TTC549 (cell line): ENCODE data around the gene DOCK1.

Source experiments
- FAIRE-seq: peaks from 2 replicates; lab custom pipeline; 2012; peaks lifted over from hg19 to GRCh38; lab: Jason Lieb, UNC

DOCK1 gene

DNA sequence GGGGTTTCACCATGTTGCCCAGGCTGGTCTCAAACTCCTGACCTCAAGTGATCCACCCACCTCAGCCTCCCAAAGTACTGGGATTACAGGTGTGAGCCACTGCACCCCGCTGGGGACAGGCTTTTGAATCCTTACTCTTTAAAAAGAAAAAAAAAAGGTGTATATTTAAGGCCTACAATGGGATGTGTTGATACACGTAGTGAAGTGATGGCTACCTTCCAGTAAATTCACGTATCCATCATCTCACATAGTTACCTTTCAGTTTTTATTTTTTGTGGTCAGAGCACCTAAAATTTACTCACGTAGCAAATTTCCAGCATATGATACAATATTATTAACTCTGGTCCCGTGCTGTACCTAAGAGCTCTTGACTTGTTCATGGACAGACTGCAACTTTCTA, 410.7 kb downstream of the DOCK1 start:
- no peak for FAIRE-seq

DNA sequence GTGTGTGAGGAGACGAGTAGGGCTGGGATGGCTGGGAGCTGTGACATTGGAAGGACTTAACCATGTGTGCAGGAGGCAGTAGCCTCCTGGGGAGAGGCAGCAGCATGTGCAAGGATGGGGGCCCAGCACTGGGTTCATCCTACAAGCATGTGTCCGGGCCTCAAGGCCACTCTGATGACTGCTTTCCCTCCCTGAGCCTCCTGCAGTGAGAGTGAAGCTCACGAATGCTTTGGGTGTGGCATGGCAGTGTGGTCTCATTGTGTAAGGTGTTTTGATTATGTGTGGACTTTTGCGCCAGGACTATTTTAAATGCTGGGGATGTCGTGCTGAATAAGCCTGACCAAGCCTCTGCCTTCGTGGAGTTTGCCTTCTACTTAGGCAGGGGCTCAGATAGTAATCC, 413.2 kb downstream of the DOCK1 start:
- no peak for FAIRE-seq

DNA sequence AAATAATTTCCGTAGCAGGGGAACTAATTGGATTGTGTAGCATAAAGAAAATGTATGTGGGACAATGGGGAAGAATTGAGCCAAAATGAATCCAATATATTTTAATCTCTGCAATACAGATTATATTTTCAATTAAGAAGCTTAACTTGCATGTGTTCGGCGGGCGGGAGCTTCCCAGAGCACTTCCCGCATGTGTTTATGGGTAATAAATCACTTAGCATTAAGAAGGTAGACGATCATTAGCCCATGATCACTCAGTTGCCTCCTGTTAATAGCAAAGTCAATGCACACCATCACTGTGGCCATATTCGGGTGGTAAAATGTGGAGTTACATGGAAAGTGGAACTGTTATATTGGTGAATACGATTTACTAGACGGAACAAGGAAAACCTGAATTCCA, 414.0 kb downstream of the DOCK1 start:
- FAIRE-seq, result no peak

DNA sequence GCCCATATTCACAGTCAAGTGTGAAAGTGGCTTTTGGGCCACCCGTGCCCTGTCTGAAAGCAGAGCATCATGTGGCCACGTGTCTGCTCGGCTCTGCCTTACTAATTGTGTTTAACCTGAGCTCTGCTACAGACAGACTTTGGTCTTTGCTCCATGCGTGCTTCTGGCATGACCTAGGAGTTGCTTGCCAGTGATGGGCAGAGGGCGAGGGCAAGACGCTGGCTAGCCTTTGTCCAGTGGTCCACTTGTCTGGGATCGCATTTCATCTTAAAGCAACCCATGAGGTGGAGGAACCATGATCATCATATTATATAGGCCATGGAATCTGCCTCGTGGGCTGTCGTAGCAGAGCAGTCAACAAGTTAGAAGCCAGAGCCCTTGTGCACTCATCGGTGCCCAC, 414.5 kb downstream of the DOCK1 start:
- no peak for FAIRE-seq

DNA sequence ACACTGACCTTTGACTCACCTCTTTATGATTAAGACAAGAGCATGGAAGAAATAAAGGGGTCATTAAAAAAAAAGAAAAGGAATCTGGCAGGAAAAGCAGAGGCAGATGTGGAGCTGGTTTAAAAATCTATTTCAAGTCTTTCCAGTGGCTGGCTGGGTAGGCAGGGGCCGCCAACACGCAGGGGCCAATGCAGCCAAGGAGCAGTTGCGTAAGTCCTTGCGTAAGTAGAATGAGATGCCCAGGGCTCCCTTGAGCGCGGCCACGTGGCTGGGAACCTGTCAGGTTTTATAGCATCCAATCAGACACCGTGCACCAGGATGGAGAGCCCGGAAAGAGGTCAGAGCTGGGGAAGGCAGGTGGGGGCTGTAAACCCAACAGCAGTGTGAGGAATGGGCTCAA, 414.9 kb downstream of the DOCK1 start:
- no peak for FAIRE-seq

DNA sequence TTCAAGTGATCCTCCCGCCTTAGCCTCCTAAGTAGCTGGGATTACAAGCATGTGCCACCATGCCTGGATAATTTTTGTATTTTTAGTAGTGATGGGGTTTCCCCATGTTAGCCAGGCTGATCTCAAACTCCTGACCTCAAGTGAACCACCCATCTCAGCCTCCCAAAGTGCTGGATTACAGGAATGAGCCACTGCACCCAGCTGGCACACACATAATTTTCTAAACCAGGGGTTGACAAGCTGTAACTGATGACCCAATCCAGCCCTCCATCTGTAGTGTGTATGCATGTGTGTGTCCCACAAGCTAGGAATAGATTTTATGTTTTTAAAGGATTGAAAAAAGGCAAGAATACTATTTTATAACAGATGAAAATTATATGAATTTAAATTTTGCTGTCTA, 417.1 kb downstream of the DOCK1 start:
- no peak for FAIRE-seq

DNA sequence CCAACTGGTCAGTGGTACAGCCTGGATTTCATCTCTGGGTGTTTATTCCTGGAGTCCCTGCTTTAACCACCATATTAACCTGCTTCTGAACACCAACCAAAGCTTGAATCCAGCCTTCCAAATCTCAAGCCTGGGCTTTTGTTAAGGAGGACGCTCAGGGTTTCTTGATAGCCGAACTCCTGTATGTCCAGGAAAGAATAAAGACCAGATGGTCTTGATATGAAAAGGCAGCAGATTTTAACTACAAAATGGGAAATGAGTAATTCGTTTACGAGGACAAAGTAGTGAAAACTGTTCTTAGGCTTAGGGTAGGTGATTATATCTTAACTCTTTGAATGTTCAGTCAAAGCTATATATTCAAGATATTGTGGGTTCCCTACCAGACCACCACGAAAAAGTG, 420.3 kb downstream of the DOCK1 start:
- FAIRE-seq, result no peak

DNA sequence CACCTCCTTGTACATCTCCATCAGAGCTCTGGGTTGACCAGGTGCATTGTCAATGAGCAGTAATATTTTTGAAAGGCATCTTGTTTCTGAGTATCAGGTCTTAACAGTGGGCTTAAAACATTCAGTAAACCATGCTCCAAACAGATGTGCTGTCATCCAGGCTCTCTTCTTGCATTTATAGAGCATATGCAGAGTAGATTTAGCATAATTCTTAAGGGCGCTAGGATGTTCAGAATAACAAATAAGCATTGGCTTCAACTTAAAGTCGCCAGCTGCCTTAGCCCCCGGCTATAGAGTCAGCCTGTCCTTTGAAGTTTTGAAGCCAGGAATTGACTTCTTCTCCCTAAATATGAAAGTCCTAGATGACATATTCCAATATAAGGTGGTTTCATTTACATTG, 421.7 kb downstream of the DOCK1 start:
- FAIRE-seq, result no peak

DNA sequence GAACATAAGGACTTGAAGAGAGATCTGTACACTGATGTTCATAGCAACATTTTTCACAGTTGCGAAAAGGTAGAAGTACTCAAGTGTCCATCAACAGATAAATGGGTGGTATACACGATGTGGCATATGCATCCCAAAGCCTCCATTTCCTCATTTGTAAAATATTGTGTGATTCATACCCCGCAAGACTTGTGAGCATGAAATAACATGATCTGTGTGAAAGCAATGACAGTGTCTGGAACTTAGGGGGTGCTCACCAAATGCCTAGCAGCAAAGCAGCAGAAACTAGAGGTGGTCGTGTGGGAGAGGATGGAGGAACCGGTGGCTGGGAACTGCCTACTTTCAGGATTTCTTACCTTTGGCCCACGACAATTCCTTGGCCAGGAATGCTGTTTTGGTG, 426.5 kb downstream of the DOCK1 start:
- FAIRE-seq, result no peak

DNA sequence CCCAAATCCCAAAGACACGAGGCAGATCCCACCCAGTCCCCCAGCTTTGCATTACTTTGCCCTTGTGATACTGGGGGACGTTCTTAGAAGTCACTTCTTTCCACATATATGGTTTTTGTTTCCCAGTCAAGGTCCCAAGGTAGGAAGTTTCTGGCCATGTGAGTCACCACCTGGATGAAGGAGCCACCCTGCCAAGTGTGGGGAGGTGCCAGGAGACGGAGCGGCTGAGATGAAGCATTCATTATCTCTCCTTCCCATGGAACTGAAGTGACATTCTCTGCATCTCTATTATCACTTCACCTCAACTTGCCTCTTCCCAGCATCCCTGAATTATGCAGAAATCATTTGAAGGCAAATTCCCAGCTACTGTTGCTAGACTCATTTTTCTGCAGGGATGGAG, 427.4 kb downstream of the DOCK1 start:
- FAIRE-seq, result no peak

DNA sequence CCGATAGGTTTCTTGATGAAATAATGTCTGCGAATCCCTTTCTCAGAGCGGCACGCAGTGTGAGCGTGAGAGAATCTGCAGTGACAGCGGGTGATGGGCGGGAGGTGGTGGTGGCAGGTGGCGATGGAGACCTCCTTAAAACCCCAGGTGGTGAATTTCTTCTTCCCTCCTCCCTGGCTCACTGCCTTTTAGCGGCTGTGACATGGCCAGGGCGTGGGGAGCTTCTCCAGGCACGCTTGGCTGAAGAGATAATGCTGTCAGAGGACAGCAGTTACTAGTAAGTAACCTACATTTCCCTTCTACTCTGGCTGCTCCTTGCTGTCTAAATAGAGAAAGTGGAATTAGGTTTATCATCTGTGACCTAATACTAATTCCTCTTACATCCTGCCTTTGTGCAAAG, 432.6 kb downstream of the DOCK1 start:
- FAIRE-seq, result no peak

DNA sequence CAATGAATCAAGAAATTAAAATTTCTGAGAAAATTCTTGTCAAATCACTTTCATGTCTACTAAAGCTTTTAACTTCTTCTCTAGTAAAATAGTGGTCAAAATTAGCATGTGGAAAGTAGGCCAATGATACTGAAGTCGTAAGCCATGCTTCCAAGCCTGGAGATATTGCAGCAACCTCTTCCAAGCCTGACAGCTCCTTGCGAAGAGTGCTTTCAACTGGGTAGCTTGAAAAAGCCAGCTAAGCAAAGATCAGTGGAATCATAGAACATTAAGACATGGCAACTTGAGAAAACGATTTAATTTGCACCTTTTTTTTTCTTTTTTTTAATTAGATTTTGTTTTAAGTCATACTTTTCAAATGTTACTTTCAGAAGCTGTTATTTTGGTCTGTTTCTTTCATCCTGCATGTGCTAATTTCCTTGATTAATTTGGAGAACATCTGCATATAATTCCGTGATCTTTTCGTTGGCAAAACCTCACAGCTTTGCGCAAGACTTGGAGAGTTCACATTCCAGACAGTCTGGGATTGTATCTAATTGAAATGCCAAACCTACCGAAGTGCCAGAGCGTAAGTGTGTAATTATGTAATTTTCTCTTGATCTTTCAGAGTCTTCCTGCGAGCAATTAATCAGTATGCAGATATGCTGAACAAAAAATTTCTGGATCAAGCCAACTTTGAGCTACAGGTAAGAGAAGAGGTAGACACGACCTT, 433.3 kb downstream of the DOCK1 start:
- no peak for FAIRE-seq

DNA sequence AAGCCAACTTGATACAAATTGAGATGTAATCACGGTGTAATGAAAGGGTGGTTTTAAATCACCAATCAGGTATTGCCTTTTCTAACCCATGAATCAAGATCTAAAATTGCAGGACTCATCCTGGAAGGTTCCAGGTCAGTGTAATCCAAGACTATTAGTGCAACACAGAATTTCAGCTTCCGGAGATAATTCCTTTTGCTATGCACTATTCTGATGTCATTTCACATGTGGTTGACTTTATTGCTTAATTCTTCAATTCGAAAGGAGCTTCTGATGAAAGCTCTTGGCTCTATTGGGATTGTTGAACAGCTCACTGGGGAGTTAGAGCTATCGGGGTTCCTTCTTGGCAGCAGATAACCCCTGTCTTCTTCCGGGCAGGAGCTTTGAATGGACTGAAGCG, 438.6 kb downstream of the DOCK1 start:
- FAIRE-seq, result no peak

DNA sequence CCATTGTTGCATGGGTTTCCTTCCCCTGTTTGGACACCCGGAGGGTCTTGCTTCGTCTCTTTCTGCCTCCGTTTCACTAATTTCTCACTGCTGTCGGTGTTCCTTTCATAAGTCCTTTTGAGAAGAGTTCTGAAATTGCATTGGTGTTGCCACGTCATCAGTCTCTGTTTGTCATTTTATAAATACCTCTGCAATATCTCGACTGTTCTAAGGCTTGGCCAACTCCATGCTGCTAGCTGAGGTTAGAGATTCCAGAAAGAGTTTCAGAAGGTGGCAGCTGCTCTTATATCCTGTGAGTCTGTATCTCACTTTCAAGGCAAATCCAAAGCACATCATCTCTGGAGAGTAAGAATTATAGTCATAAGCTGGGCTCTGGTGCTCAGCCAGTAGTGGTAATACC, 439.1 kb downstream of the DOCK1 start:
- no peak for FAIRE-seq

DNA sequence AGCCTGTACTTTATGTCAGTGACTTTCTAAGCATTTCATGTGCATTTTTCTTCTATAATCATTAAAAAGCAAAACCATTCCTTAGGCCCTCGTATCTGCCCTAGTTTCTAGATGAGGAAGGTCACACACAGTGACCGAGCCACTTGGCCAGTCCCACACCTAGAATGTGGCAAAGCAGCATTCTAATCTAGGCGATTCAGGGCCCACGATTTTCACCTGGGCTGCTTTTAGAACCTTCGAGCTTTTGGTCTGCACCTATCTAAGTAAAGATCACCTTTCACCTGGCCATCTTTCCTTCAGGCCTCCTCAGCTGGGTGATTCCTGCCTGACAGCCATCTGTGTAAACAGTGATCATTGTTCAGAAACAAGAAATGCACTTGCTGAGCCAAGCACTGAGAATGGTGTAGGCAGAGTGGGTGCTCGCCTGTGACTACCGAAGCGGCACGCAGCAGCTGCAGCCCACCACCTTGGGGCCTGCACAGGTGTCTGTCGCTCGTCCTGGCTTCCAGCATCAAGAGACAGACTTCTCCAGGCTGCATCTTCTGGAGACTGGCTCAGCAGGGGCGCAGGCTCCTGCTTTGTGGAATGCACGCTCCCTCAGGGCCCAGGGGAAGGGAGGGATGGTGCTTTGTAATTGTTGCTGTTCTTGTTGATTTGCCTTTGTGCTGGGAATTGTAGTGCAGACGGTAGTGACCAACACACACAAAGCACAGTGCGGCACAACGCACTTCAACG, 440.2 kb downstream of the DOCK1 start:
- FAIRE-seq, result no peak

DNA sequence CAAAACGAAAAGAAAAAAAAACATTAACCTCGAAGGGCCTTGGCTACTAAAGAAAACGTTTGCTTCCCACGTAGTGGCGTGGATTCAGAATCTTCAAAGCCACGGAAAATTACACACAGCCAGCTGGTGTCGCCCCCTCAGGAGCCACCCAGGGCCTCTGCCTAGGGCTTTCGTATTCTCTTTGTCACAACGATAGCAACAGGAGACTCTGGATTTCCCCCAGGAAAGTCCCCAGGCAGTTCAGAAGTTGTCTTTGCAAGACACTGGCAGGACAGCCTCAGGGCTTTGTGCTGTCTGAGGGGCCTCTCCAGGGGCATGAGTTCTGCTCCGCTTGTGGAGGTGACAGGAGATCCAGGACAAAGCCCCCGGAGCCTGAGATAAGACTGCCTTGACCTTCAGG, 441.4 kb downstream of the DOCK1 start:
- FAIRE-seq, result no peak

DNA sequence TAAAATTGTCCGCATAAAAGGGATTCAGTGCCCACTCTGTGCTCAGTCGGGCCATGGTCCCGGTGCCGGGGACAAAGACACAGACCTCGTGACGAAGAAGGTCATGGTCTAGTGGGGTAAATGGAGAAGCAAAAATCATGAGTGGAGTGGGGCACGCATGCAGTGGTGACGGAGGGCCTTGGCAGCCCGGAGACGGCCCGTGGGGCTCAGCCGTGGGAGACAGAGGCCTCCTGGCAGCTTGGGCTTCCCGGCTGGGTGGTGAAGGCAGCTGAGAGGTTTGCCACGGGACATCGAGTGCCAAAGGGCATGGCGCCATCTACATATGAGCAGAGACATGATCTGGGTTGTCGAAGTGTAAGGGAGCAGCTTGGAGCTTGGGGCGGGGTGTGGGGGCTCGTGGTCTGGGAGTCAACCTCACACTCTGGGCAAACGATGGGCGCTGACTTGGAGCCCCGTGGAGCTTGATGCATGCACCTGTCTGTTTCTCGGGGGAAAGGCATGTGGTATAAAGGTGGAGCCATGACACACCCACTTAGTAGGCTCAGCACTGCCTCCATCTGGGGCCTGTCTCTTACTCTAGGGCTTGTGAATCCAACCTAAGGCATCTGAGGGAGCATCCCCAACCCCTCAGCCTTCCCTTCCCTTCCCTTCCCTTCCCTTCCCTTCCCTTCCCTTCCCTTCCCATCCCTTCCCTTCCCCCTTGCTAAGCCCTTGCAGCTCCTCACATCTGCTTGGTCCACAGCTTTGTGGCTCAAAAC, 442.2 kb downstream of the DOCK1 start:
- no peak for FAIRE-seq

DNA sequence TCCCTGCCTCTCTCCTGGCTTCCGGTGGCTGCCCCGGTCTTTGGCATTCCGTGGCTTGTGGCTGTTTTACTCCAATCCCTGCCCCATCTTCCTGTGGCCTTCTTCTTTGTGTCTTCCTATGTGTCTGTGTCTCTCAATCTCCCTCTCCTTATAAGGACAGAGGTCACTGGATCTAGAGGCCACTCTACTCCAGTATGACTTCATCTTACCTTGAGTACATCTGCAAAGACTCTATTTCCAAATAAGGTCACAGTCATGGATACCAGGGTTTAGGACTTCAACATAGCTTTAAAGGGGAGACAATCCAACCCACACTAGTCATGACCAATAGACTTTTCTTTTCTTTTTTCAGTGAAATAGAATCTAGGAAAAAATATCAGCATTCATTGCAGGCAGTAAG, 444.5 kb downstream of the DOCK1 start:
- no peak for FAIRE-seq

DNA sequence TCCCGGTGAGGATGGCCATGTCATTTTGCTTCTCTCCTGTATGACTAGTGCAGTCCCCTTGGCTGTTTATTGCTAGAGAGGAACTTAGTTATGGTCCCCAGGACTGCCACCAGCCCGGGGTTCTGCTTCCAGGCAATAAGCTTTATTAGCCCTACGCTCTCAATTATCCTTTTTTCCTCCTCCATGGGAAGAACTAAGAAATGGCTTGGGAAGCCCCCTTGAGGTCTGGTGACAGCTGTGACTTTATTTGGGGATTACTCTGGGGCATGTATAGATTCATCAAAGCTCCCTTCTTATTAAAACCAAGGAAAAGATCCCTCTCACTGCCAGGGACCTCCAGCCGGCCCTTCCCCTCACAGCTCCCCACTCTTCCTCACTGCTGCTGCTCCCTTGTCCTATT, 446.3 kb downstream of the DOCK1 start:
- no peak for FAIRE-seq

DNA sequence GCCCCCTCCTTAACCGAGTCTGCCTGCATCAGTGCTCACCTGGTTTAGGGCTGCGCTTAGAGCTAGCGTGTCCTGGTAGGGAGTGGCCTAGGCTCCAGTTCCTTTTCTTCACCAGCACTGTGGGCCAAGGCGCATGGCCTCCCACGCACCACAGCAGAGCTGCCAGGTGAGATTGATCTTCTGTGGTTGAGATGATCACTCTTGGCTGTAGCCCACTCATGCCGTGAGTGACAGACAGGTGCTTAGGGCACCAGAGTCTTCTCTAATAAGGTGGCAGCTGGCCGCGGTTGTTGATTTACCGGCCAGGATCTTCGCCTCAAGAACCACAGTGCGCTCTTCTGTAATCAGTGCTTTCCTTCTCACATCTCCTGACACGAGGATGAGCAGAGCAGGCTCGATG, 448.3 kb downstream of the DOCK1 start:
- no peak for FAIRE-seq

DNA sequence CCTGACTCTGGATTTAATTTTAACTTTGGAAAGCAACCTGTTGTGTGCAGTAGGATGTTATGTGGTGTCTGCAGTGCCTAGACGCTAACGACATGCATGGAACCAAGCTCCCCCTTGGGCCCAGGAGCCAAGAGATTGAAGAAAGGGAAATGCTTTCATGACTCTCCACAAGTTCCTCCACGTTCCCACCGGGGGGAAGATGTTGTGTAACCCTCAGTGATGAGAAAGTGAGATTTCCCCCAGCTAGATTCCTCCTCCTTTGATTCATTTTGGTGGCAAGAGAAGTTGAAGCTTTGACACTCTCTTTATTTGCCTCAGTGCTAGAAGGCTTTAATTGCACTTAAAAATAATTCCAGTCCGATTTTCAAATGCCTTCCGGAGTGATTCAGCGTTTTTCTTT, 449.0 kb downstream of the DOCK1 start:
- FAIRE-seq, result no peak

DNA sequence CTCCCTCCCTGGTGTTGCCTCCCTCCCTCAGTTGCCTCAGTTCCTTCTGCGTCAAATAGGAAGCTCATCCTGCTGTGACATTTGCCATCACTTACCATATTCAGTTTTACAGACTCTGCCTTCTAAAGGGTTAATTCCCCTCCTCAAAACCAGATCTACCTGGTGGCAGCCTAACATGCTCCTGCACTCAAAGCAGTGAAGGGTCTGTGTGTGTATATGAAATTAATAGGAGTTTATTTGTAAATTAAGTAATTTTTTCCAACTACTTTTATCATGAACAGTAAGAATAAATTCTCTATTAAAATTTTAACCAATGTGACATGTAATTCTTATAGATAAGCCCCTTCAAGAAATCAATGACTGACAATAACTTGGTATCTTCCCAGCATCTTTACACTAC, 449.8 kb downstream of the DOCK1 start:
- FAIRE-seq, result no peak

DNA sequence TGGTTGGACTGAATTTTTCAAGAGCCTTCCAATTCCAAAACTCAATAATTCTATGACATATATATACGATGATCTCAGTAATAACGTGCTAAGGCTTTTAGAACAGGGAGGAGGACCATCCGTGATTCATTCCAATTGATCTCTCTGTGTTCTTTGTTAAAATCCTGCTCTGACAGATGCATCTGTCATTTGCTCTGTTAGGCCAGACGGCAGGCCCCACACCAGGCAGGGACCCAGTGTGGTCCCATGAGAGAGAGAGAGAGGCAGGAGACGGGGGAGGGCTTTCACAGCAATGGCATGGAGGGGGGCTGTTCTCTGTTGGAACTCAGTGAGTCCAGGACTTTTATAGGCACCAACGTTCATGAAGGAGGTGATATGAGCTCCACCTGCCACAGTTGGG, 451.1 kb downstream of the DOCK1 start:
- FAIRE-seq, result no peak

DNA sequence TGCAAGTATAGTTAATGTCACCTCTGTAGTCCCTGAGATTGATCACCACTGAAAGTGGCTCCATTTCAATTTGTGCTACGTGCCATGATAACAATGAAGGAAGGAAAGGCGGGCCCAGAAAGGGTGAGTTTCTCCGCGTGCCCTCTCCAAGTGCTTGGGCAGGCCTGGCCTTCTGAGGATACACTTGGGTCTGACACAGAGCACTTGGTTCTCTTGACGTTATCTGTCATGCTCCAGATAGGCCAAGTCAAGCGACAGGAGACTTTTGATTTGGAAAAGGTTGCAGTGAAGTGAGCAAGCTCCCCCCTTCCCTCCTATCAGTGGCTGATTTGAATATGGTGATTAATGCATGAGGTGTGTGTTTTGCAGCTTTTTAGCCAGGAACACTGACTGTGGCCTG, 452.0 kb downstream of the DOCK1 start:
- no peak for FAIRE-seq
